Measurements from ENCODE around the gene SRPX.

Gene SRPX

DNA sequence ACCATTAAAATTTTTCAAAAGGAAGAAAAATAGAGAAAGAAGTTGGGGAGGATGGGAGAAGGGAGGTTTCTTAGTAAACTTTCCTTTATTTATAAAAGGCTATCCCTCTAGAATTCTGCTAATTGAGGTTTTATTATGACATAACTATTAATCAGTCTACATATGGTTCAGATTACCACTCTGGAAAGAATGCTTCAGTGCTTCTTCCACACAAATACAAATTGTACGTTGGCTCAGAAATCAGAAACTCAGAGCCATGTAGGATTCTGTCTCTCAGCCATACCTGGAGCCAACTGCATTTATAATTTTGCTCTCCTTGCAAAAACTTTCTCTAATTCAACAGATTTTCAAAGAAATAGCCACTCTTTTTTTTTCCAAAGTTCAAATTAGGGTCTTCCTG is 37.1 kb downstream of the SRPX start:
- TF ChIP-seq, protein P1, sequence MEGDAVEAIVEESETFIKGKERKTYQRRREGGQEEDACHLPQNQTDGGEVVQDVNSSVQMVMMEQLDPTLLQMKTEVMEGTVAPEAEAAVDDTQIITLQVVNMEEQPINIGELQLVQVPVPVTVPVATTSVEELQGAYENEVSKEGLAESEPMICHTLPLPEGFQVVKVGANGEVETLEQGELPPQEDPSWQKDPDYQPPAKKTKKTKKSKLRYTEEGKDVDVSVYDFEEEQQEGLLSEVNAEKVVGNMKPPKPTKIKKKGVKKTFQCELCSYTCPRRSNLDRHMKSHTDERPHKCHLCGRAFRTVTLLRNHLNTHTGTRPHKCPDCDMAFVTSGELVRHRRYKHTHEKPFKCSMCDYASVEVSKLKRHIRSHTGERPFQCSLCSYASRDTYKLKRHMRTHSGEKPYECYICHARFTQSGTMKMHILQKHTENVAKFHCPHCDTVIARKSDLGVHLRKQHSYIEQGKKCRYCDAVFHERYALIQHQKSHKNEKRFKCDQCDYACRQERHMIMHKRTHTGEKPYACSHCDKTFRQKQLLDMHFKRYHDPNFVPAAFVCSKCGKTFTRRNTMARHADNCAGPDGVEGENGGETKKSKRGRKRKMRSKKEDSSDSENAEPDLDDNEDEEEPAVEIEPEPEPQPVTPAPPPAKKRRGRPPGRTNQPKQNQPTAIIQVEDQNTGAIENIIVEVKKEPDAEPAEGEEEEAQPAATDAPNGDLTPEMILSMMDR (conservative IDR thresholded peaks at IDR 0.05; ENCODE audit: low read depth, low read length): no peak
- H3K4me3 ChIP-seq (ENCODE audit: low read depth, low read length): no peak overlapping the region
- DNase-seq (ENCODE audit: low read depth): no peak

DNA sequence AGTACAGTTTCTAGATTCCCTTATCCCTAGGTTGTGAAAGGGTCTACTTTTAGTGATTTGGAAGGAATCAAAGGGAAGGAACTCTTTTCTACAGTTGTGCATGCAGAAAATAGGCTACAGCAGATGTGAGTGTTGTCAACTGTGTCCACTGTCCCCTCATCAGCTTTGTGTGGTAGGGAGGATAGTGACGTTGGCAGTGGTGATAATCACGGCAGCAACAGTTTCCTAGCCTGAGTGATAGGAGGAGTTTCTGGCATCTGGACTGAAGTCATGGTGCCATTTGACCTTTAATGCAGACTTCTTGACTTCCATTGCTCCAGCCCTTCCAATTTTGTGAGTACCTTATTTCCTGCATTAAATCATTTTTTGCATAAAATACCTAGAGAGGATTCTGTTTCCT is 39.3 kb downstream of the SRPX start:
- no peak overlapping the region for H3K4me3 ChIP-seq (ENCODE audit: low read depth, low read length)
- DNase-seq (ENCODE audit: low read depth): no peak
- TF ChIP-seq, protein P1 (conservative IDR thresholded peaks at IDR 0.05; ENCODE audit: low read depth, low read length): no peak

DNA sequence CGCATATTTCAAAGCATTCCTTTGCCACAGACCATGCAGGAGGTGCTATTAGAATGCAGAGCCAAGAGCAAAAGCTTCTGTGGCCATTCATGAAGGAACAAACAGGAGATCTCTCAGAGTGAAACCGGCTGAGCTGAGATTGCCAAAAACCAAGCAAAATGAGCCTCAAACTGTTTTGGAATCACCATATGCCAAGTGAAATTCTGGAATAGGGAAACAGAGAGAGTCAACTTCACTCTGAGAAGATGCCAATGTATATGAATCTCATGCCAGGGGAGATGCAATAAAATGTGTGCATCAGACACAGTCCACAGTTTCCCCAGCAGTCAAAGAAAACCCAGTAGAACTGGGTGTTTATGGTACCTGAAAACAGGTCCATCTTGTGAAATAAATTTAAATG is 42.3 kb downstream of the SRPX start:
- H3K4me3 ChIP-seq (ENCODE audit: low read depth, low read length): no peak overlapping the region
- peak; percentile 14 for DNase-seq (ENCODE audit: low read depth)
- TF ChIP-seq, protein P1 (conservative IDR thresholded peaks at IDR 0.05; ENCODE audit: low read depth, low read length): no peak

DNA sequence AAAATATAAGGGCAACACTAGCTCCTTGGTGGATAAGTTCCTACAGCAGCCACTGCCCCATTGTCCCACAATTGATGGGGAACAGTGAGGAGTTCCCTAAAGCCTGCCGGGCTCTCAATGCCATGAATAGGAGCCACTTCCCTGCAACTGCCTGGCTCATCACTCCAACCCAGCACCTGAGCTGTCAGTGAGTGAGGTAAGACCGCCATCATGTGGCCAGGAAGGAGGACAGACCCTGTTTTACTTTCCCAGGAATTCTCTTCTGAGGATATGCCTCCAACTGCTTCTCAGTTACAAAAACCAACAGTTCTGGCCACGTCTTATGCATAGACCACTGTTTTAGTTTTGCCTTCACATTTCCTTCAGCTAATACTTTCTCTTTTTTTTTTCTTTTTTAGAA is 45.5 kb downstream of the SRPX start:
- TF ChIP-seq, protein P1 (conservative IDR thresholded peaks at IDR 0.05; ENCODE audit: low read depth, low read length): peak; percentile 69
- DNase-seq (ENCODE audit: low read depth): peak; percentile 56
- no peak overlapping the region for H3K4me3 ChIP-seq (ENCODE audit: low read depth, low read length)

DNA sequence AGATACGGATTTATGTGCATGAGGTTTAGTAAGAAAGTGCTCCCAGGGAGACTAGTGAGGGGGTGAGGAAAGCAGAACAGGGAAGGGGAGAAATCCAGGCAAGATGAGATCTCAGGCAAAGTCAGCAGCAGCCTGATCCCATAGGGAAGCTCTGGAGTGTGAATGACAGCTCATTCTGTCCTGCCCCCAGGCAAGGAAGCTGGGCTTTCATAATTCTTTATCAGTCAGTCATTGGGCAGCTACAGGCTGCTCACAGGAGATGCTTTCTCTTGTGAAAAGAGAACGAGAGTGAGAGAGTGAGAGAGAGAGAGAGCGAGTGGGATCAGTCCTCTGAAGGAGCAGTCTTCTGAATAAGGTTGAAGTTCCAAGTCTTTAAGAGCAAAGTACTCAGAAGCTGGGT is 48.1 kb downstream of the SRPX start:
- DNase-seq (ENCODE audit: low read depth): no peak
- no peak overlapping the region for H3K4me3 ChIP-seq (ENCODE audit: low read depth, low read length)
- TF ChIP-seq, protein P1 (conservative IDR thresholded peaks at IDR 0.05; ENCODE audit: low read depth, low read length): no peak

DNA sequence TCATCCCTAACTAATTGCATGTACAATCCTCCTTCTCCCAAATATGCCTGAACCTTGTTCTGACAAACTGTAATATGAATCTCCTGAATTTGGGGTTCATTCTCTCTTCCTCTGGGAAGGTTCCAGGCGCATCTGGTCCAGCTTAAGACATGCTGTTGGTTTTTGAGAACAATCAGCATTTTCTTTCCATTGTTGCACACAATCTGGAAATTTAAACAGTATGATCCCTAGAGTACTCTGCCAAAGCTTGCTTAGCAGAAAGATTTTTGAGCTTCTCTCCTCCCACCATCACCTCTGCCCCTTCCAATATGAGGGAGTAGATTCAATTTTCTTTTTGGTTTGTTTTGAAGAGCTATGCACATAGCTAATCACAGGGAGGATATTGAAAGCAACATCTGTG is 50.1 kb downstream of the SRPX start:
- no peak overlapping the region for H3K4me3 ChIP-seq (ENCODE audit: low read depth, low read length)
- no peak for DNase-seq (ENCODE audit: low read depth)
- TF ChIP-seq, protein P1 (conservative IDR thresholded peaks at IDR 0.05; ENCODE audit: low read depth, low read length): no peak

DNA sequence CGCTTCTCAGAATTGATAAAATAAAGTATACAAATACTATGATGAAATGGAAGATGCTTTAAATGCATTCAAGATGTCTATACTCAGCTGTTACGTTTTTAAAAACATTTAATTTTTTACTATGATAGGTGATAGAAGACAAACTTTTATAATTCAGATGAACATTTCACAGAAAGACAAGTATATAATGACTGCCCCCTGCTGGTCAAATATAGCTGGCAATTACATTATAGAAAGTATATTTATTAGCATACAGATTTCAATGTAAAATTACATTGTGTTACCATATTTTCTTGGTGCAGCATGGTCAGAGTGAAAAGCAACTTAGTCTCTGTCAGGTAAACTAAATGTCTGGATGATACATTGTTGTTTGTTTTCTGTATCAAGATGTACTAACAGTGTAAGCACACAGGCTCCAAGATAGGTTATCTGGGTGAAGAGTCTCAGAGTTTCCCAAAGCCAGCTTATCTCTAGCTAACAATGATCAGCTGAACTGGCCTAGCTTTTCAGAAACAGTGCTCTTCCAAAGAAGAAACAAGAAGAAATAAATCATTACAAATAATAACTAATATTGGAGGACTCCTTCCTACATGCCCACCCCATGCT is 54.1 kb downstream of the SRPX start:
- peak; percentile 50 for DNase-seq (ENCODE audit: low read depth)
- no peak overlapping the region for H3K4me3 ChIP-seq (ENCODE audit: low read depth, low read length)
- TF ChIP-seq, protein P1 (conservative IDR thresholded peaks at IDR 0.05; ENCODE audit: low read depth, low read length): peak; percentile 52
